ENCODE measurements around the gene SORBS1. TPM values are rescaled to one million over a fixed set of nuclear protein-coding genes. Genes with fewer than 3 reads are reported as not detected.

Gene SORBS1
- total RNA-seq, 1 donor from 2014 or later, result 854 TPM

- DNase-seq (ENCODE audit: low spot score), result no peak
Measured at GRCh38 chr10:95330966-95331453, 230.2 kb downstream of the SORBS1 start.

DNA sequence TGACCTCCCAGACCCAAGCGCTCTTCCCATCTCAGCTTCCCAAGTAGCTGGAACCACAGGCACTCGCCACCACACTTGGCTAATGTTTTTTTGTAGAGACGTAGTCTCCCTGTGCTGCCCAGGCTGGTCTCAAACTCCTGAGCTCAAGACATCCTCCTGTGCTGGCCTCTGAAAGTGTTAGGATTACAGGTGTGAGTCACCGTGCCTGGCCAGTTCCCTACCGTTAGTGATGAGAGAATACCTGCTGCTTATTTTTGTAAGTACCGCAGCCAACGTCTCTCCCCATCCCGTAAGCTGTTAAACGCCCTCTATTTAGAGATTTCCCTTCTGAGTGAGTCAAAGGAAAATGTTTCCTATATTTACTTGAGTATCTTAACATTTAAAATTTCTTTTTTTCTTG is 231.9 kb downstream of the SORBS1 start:
- no peak for DNase-seq (ENCODE audit: low spot score)

DNA sequence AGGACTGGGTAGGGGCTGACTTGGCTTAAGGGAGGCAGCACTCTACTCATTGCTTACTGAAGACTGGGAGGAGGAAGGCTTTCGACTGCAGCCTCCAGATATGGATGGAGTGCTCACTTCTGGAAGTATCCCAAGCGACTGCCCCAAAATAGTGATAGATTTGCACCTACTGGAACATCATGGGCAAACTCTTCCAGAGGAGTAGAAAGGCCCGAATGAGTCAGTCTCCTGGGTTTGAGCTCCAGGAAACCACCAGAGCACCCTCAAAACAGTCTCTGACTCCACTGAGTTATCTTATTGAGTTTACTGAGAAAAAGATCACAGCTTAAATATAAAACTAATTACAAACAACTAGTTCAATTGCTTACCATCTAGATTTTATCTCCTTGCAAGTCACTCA is 233.2 kb downstream of the SORBS1 start:
- DNase-seq (ENCODE audit: low spot score), result no peak

GRCh38 chr10:95327367-95327766 is 233.8 kb downstream of the SORBS1 start:
- no peak for DNase-seq (ENCODE audit: low spot score)

DNA sequence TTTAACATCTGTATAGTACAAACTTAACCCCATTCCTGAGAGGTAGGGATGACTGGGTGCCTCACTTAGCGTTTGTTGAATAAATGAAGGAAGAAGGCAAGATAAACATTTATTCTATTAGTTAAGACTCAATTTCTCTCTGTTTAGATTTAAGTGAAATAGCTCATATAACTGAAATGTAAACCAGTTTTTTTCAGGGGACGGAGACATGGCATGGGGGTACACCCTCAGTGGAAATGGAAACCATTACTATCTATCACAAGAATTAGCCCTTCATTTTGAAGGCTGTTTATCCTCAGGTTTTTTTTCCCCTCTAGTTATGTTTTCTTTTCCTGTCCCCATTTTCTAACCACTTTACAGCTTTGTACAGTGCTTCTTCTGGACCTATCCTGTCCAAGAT is 234.8 kb downstream of the SORBS1 start:
- DNase-seq (ENCODE audit: low spot score), result no peak

DNA sequence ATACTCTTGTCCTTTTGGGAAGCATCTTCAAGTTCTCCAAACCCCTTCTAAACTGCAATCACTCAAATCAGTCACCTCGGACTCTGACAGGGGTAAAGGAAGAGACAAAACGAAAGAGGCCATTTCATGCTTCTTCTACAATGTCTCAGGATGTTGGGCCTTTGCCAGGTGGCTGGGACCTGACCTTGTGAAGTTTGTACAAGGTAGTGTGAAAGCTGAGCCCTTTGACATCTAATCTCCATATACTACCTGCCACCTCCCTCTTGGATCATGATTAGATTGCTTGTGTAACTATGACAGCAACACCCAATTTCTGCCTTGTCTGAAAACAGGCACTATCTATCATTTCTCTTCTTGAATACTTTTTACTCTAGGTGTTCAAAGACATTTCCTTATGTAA is 235.3 kb downstream of the SORBS1 start:
- no peak for DNase-seq (ENCODE audit: low spot score)

DNA sequence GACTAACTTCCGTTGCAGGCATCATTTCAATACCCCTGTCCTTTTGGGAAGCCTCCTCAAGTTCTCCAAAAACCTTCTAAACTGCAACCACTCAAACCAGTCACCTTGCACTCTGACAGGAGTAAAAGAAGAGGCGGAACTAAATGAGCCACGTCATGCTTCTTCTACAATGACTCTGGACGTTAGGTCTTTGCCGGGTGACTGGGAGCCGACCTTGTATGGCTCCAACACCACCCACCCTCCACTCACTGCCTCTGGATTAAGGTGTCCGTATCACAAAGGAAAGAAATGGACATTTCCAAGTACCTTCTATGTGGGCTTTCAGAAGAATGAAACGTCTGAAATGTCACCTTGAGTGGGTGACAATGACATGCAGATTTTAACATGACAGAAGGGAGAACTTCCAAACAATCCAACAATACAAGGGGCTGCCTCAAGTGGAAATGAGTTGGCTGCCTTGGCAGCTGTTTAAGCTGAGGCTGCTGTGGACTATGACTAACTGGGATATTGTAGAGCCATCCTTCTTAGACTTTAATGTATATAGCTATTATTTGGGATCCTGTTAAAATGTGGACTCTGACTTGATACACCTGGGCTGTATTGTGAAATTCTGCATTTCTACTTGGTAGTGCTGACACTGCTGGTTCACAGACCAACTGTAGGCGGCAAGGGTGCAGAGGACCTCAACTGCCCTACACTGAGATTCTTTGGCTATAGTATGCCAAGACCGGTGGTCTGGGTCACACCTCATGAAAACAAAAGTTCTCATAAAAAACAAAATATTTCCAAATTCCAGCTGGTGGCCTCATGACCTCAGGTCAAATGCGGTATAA is 236.5 kb downstream of the SORBS1 start:
- DNase-seq (ENCODE audit: low spot score), result no peak

GRCh38 chr10:95321554-95322301 is 239.4 kb downstream of the SORBS1 start:
- DNase-seq (ENCODE audit: low spot score), result no peak

- no peak for DNase-seq (ENCODE audit: low spot score)
Measured at GRCh38 chr10:95319239-95319638, 241.9 kb downstream of the SORBS1 start.

DNA sequence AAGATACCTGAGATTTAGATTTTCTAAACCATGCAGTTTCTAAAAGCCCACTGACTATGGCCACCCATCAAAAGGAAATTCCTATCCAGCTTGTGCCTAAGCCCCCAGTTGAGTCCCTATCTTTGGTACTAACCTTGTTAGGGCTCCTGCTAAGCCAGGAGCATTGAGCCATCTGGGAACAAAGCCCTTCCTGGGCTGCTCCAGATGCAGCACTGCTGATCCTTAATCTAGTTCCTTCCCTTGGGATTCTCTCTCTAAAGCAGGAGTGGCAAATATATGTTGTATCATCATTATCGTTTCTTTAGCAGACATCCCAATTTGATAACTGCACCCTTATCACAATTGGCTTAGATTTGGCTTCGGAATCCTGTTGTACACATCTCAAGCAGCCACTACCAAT is 245.7 kb downstream of the SORBS1 start:
- no peak for DNase-seq (ENCODE audit: low spot score)

DNA sequence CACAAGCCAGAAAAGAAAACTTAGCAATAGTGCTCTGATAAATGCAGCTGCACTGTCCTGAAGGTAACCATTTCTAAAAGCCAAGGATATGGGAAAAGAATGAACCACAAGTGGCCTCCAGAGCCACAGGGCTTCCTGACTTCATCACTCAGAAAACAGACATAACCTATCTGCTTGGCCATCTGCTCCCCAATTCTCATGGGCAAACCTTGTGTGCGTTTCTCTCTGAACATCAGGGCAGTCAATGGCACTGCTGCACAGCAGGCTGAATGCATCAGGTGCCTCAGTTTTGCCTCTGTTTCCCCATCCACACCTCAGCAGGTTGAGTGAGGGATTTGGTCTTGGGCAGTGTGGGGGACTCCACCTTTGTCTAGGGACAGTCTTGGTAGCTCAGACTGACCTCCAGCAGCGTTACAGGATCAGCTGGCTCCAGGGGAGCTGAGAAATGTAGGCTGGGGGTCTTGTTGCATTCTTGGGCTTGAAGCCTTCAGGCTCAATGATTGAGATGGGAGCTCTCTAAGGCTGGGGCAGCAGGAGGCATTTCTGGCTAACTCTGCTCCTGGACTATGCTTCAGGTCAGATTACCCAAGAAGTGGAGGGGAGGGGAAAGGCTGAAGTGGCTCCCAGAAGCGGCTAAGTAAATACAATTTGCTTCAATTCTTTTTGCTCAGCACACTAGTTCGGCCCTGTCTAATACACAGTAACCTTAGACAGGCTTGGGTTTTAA is 246.8 kb downstream of the SORBS1 start:
- no peak for DNase-seq (ENCODE audit: low spot score)

- DNase-seq (ENCODE audit: low spot score), result no peak
Measured at GRCh38 chr10:95312986-95313495, 248.1 kb downstream of the SORBS1 start.

DNA sequence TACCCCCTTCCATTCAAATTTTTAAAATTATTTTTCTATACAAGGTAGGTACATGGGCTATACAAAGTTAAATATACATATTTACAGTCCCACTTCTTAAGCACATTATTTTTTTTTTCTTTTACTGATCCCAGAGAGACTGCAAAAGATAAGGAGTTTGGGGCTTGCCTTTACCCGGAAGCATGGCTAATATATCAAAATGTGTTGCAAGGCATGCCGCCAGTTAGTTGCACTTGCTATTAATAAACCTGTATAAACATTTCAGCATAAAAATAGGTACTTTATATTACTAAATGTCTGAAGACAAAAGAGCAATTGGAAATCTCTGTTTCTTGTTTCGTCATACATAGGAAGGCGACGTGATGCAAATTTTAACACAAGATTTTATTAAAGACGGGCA is 248.9 kb downstream of the SORBS1 start:
- DNase-seq (ENCODE audit: low spot score), result no peak

DNA sequence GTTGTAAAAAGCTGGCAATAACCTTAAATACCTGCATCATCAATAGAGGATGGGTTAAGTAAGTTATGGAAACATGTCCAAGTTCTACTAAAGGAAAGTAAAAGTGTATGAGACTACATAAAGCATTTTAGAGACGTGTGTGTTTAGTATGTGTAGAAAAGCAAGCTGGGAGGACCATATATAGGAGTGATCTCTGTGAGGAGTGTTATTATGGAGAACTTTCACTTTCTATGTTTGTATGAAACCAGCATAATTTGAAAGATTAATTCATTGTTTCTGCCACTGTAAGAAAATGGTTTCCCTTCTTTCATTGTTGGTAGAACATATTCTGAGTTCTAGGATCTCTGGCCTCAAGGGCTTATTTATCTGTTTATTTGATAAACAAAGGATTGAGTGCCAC is 251.2 kb downstream of the SORBS1 start:
- no peak for DNase-seq (ENCODE audit: low spot score)

GRCh38 chr10:95308389-95309302 is 252.5 kb downstream of the SORBS1 start:
- no peak for DNase-seq (ENCODE audit: low spot score)

DNA sequence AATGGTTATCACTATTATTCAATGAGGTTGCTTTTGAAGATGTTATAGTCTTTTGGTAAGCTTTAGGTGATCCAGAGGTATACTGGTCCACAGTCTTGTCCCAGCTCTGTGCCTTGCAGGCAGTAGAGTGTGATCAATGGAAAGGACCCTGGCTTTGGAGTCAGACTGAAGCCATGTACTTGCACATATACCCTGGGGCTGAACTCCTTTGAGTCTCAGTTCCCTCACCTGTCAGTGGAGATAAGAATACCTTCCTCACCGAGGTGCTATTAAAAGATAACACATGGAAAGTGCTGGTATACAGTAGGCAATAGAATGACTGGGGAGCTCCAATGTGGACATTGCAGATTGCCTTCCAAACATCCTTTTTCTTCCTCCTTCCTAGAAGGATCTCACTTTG is 254.3 kb downstream of the SORBS1 start:
- no peak for DNase-seq (ENCODE audit: low spot score)

DNA sequence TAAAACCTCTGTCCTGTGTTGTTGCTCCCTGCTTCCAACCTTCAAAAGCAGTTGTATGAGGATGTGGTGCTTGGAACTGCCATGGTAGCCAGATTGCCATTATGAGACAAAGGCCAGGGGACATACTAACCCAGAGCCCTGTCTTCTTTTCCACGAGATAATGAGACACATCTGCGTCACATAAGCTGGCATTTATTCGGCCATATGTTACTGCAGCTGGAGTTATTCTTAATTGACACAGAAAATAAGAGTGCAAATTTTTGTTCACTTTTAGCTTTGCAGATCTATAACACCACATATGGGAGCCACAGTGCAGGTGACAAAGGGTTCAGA is 254.9 kb downstream of the SORBS1 start:
- no peak for DNase-seq (ENCODE audit: low spot score)

DNA sequence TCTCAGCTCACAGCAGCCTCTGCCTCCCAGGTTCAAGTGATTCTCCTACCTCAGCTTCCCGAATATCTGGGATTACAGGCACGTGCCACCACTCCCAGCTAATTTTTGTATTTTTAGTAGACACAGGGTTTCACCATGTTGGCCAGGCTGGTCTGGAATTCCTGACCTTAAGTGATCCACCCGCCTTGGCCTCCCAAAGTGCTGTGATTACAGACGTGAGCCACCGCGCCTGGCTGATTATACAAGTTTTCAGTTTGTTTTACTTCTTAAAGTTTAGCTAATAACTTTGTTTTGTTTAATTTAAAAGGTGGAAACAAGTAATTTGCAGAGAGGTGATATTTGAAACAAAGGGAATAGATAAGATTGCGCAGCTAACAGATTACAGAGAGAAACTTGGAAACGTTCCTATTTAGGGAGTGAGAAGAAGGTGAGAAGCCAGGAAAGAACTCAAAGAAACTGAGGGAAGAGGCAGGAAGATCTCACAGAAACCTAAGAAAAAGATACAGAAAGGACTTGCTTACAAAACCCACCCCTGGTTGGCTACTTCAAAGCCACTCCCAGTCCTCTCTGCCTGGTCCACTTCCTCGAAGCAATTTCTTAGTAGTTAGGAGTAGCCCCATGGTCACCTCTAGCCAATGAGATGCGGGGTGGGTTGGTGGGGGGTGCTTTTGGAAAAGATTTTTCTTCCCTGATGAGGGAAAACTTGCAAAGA is 255.4 kb downstream of the SORBS1 start:
- no peak for DNase-seq (ENCODE audit: low spot score)

DNA sequence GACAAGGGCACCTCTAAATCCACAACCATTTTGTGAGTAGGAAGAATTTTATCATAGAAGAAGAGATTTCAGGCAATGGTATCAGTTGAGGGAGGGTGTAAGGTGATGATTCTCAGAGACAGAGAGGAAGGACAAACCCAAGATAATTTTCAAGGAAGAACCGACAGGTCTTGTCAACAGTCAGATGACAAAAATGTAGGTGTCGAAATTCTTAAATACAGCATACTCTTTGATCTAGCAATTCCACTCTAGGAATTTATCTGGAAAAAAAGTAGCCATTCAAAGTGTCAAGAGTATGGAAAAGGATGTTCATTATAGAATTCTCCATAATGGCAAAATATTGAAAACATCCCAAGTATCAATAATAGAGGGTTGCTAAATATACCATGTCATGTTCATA is 256.2 kb downstream of the SORBS1 start:
- DNase-seq (ENCODE audit: low spot score), result no peak

DNA sequence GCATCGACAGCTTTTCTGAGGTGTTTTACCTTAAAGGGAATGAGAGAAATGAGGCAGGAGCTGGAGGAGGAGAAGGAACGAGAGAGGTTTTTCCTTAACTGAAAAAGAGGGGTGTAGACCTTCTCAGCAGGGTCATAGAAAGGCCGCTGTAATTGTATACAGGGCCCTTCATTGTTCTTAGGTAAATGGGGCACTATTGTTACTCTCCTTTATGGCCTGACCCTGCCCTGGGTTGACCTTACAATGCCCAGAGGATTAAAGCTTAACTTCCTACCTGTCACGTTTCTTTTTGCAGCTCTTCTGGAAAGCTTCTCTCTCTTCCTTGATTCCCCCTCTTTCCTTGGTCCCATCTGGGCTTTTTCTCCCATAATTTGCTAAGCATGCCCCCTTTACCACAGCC is 256.7 kb downstream of the SORBS1 start:
- DNase-seq (ENCODE audit: low spot score), result no peak
